HepG2 (cell line): ENCODE results near the gene CAPG. TPM values are rescaled to one million over a fixed set of nuclear protein-coding genes. Genes with fewer than 3 reads are reported as not detected.

Experiments
- ELF3 ChIP-seq: IDR thresholded peaks from 2 replicates; pipeline ENCODE4 v1.6.1; 2016; ENCODE audit warnings: missing genetic modification reagents, missing compliant biosample characterization
- FOXA1 ChIP-seq, 2 experiments: fragments of 450-650 bp in 1 of 2; sonication (generic) in 1 of 2; formaldehyde crosslinking in 1 of 2; IDR thresholded peaks; 2 replicates each; pipeline versions ENCODE4 v1.4.0 to v1.6.1; 2016 to 2020; ENCODE audit warnings: missing genetic modification reagents in 1 of 2
- NFYB ChIP-seq: sonication (generic); formaldehyde crosslinking; IDR thresholded peaks from 2 replicates; pipeline ENCODE4 v1.4.0; 2020; ENCODE audit warnings: missing genetic modification reagents
- PHF5A ChIP-seq: IDR thresholded peaks from one replicate; pipeline ENCODE4 v1.6.1; 2018; ENCODE audit warnings: low read depth, missing genetic modification reagents; ENCODE audit not compliant: unreplicated experiment
- POLR2G ChIP-seq: fragments of 200-400 bp; formaldehyde crosslinking; IDR thresholded peaks from 2 replicates; pipeline ENCODE4 v1.6.1; 2018; ENCODE audit warnings: mild to moderate bottlenecking, low read depth, low read length, moderate library complexity
- SATB2 ChIP-seq: sonication (generic); formaldehyde crosslinking; IDR thresholded peaks from 2 replicates; pipeline ENCODE4 v1.5.0; 2020; ENCODE audit warnings: missing genetic modification reagents
- ZNF121 ChIP-seq: sonication (generic); formaldehyde crosslinking; IDR thresholded peaks from 2 replicates; pipeline ENCODE4 v1.5.0; 2020; ENCODE audit warnings: mild to moderate bottlenecking, missing genetic modification reagents
- ZNF543 ChIP-seq: sonication (generic); formaldehyde crosslinking; IDR thresholded peaks from 2 replicates; pipeline ENCODE4 v1.4.0; 2020; ENCODE audit warnings: mild to moderate bottlenecking, missing genetic modification reagents
- ZNF563 ChIP-seq: sonication (generic); formaldehyde crosslinking; IDR thresholded peaks from 2 replicates; pipeline ENCODE4 v1.8.0; 2022; ENCODE audit warnings: mild to moderate bottlenecking, moderate library complexity, missing genetic modification reagents
- ZNF605 ChIP-seq: sonication (generic); formaldehyde crosslinking; IDR thresholded peaks from 2 replicates; pipeline ENCODE4 v1.8.0; 2022; ENCODE audit warnings: mild to moderate bottlenecking, missing genetic modification reagents
- ZNF674 ChIP-seq: sonication (generic); formaldehyde crosslinking; IDR thresholded peaks from 2 replicates; pipeline ENCODE4 v1.5.0; 2020; ENCODE audit warnings: low read depth, mild to moderate bottlenecking, missing genetic modification reagents
- ZNF768 ChIP-seq: sonication (generic); formaldehyde crosslinking; IDR thresholded peaks from 2 replicates; pipeline ENCODE4 v1.4.0; 2020; ENCODE audit warnings: missing genetic modification reagents
- polyA plus RNA-seq, 8 experiments: library from polyadenylated mRNA; depleted of rRNA in 3 of 8; stranded (reverse) in 7 of 8; unstranded in 1 of 8; fragments of >200 nt; fragmentation: Illumina TruSeq in 4 of 8; extraction: Trizol in 4 of 8; gene quantifications; 2 replicates each; pipeline versions ENCODE4 v1.2.1 to v1.2.3, GENCODE V29; 2011 to 2016; ENCODE audit warnings: low read depth in 4 of 8, missing spikeins in 1 of 8, mixed read lengths in 1 of 8; ENCODE audit not compliant: insufficient read depth in 1 of 8
- total RNA-seq, 5 experiments: library from RNA; depleted of rRNA; stranded (reverse); fragments of >200 nt; fragmentation: Illumina TruSeq; extraction: Trizol; gene quantifications; 2 replicates each; pipeline ENCODE4 v1.2.3, GENCODE V29; 2016; ENCODE audit warnings: low read depth in 1 of 5
- TF ChIP-seq, protein P1 (sequence below): sonication (generic); formaldehyde crosslinking; IDR thresholded peaks from 2 replicates; pipeline ENCODE4 v1.4.0; 2020; ENCODE audit warnings: missing genetic modification reagents
- TF ChIP-seq, protein P2 (sequence below): sonication (generic); formaldehyde crosslinking; IDR thresholded peaks from one replicate; pipeline ENCODE4 v1.5.1; 2020; ENCODE audit warnings: mild to moderate bottlenecking, missing genetic modification reagents; ENCODE audit errors: not compliant biosample characterization
- TF ChIP-seq, protein P3 (sequence below): sonication (generic); formaldehyde crosslinking; IDR thresholded peaks from 2 replicates; pipeline ENCODE4 v1.8.0; 2022; ENCODE audit warnings: mild to moderate bottlenecking, missing genetic modification reagents, borderline replicate concordance

CAPG gene
- total and polyA plus RNA-seq, 2 of the 13 experiments (the other 11 are each of a cell fraction or from before 2014, with no cell fraction given): 12.7 to 18.2 TPM

DNA sequence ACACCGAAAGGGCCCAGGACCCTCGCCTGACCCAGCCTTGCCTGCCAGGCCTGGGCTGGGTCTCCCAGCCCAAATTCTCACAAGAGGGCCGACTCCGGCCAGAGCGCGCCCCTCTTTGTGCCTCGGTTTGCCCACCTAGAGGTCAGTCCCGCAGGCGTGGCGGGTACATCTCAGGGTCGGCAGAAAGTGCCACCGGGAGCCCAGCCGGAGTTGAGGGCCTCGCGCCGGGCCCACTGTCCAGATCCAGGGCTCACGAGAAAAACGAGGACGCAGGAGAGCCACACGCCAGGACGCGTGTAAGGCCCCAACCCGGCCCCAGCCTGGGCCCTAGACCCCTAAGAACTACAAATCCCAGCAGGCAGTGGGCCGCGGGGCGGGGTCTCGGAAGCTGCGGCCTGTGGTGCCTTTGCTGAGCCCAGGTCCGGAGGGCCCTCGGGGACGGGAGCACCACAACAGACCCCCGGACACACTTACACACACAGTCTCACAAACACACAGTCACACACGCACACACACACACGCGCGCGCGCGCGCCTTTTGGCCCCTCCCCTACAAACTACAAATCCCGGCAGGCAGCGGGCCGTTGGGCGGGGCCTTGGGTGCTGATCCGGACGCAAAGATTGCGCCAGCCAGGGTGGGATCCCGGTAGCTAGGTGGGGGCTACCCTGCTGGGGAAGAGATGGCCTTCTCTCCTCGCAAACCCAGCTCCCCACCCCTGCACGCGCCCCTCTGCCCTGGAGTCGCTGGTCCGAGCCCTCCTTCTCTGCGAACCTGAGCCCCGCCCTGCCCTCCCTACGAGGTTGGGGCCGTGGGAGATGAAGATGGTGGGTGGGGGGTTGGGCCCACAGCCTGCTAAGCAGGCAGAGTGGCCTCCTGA lies 8.2 kb upstream of the CAPG start, which contains the start of gene SH2D6 (continued):
- TF ChIP-seq ZNF563 (CRISPR knock-in tag): peak; percentile 81
- peak; percentile 24; the same call in 1 of the 2 replicates for TF ChIP-seq ZNF543 (CRISPR knock-in tag)
- peak; percentile 46; the same call in 1 of the 2 replicates for TF ChIP-seq NFYB (CRISPR knock-in tag)
- TF ChIP-seq ZNF674: no peak; the same call in 1 of the 2 replicates
- peak; percentile 91 for TF ChIP-seq POLR2G
- 0 out of 2 replicates have a peak, but pooled peaks have one; percentile 80 for TF ChIP-seq ZNF605 (CRISPR knock-in tag)
- peak; percentile 44; the same call in 1 of the 2 replicates for TF ChIP-seq ELF3
- TF ChIP-seq ZNF121 (CRISPR knock-in tag): peak; percentile 92
- TF ChIP-seq, protein P1, sequence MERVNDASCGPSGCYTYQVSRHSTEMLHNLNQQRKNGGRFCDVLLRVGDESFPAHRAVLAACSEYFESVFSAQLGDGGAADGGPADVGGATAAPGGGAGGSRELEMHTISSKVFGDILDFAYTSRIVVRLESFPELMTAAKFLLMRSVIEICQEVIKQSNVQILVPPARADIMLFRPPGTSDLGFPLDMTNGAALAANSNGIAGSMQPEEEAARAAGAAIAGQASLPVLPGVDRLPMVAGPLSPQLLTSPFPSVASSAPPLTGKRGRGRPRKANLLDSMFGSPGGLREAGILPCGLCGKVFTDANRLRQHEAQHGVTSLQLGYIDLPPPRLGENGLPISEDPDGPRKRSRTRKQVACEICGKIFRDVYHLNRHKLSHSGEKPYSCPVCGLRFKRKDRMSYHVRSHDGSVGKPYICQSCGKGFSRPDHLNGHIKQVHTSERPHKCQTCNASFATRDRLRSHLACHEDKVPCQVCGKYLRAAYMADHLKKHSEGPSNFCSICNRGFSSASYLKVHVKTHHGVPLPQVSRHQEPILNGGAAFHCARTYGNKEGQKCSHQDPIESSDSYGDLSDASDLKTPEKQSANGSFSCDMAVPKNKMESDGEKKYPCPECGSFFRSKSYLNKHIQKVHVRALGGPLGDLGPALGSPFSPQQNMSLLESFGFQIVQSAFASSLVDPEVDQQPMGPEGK (CRISPR knock-in tag): peak; percentile 89
- peak; percentile 73 for TF ChIP-seq SATB2 (CRISPR knock-in tag)
- TF ChIP-seq, protein P2, sequence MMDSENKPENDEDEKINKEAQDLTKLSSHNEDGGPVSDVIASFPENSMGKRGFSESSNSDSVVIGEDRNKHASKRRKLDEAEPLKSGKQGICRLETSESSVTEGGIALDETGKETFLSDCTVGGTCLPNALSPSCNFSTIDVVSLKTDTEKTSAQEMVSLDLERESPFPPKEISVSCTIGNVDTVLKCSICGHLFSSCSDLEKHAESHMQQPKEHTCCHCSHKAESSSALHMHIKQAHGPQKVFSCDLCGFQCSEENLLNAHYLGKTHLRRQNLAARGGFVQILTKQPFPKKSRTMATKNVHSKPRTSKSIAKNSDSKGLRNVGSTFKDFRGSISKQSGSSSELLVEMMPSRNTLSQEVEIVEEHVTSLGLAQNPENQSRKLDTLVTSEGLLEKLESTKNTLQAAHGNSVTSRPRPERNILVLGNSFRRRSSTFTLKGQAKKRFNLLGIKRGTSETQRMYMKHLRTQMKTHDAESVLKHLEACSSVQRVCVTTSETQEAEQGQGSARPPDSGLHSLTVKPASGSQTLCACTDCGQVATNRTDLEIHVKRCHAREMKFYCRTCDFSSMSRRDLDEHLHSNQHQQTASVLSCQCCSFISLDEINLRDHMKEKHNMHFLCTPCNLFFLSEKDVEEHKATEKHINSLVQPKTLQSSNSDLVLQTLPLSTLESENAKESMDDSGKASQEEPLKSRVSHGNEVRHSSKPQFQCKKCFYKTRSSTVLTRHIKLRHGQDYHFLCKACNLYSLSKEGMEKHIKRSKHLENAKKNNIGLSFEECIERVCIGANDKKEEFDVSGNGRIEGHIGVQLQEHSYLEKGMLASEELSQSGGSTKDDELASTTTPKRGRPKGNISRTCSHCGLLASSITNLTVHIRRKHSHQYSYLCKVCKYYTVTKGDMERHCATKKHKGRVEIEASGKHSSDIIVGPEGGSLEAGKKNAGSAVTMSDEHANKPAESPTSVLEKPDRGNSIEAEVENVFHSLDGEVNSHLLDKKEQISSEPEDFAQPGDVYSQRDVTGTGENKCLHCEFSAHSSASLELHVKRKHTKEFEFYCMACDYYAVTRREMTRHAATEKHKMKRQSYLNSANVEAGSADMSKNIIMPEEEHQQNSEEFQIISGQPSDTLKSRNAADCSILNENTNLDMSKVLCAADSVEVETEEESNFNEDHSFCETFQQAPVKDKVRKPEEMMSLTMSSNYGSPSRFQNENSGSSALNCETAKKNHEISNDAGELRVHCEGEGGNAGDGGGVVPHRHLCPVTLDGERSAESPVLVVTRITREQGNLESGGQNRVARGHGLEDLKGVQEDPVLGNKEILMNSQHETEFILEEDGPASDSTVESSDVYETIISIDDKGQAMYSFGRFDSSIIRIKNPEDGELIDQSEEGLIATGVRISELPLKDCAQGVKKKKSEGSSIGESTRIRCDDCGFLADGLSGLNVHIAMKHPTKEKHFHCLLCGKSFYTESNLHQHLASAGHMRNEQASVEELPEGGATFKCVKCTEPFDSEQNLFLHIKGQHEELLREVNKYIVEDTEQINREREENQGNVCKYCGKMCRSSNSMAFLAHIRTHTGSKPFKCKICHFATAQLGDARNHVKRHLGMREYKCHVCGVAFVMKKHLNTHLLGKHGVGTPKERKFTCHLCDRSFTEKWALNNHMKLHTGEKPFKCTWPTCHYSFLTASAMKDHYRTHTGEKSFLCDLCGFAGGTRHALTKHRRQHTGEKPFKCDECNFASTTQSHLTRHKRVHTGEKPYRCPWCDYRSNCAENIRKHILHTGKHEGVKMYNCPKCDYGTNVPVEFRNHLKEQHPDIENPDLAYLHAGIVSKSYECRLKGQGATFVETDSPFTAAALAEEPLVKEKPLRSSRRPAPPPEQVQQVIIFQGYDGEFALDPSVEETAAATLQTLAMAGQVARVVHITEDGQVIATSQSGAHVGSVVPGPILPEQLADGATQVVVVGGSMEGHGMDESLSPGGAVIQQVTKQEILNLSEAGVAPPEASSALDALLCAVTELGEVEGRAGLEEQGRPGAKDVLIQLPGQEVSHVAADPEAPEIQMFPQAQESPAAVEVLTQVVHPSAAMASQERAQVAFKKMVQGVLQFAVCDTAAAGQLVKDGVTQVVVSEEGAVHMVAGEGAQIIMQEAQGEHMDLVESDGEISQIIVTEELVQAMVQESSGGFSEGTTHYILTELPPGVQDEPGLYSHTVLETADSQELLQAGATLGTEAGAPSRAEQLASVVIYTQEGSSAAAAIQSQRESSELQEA: no peak
- peak; percentile 76 for TF ChIP-seq ZNF768 (CRISPR knock-in tag)
- peak; percentile 74 for TF ChIP-seq PHF5A (CRISPR knock-in tag)
- TF ChIP-seq FOXA1 (IDR thresholded peaks at IDR 0.05): no peak
- no peak for TF ChIP-seq FOXA1 (CRISPR knock-in tag; IDR thresholded peaks at IDR 0.05)
- TF ChIP-seq, protein P3, sequence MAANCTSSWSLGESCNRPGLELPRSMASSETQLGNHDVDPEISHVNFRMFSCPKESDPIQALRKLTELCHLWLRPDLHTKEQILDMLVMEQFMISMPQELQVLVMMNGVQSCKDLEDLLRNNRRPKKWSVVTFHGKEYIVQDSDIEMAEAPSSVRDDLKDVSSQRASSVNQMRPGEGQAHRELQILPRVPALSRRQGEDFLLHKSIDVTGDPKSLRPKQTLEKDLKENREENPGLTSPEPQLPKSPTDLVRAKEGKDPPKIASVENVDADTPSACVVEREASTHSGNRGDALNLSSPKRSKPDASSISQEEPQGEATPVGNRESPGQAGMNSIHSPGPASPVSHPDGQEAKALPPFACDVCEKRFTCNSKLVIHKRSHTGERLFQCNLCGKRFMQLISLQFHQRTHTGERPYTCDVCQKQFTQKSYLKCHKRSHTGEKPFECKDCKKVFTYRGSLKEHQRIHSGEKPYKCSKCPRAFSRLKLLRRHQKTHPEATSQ (CRISPR knock-in tag): peak; percentile 82; the same call in 1 of the 2 replicates
